HG03095 (cell line): Measurements from ENCODE around the gene SMIM1.

Source experiments
- ATAC-seq: cut with Tn5 transposase; IDR thresholded peaks from one replicate; pipeline ENCODE4 v1.9.1; 2021; ENCODE audit warnings: moderate library complexity; ENCODE audit not compliant: unreplicated experiment

SMIM1 gene

DNA sequence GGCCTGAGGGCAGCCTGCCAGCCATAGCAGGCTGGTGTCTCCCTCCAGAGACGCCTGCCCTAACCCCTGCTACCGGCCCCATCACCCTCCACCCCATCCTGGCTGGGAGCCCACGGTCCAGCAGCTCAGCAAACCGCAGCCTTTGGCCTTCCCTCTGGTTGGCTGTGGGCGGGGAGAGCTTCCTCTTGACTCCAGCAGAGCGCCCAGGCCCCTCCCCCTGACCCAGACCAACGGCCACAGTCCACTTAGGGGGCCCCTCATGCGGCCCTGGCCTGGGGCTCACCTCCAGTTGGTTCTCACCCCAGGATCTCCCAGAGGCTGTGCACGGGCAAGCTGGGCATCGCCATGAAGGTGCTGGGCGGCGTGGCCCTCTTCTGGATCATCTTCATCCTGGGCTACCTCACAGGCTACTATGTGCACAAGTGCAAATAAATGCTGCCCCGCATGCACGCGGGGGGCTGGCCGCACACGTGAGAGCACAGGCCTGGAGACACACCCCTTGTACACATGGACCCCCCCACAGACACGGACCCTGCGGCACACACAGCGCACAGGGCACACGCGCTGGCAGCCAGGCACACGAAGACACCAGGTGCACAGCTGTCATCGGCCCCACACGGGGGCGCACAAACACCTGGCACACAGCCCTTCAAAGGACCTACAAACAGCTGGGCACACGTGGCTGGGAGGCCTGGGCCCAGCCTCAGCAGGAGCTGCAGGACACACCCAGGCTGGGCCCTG is 3.1 kb downstream of the SMIM1 start:
- ATAC-seq, result no peak

DNA sequence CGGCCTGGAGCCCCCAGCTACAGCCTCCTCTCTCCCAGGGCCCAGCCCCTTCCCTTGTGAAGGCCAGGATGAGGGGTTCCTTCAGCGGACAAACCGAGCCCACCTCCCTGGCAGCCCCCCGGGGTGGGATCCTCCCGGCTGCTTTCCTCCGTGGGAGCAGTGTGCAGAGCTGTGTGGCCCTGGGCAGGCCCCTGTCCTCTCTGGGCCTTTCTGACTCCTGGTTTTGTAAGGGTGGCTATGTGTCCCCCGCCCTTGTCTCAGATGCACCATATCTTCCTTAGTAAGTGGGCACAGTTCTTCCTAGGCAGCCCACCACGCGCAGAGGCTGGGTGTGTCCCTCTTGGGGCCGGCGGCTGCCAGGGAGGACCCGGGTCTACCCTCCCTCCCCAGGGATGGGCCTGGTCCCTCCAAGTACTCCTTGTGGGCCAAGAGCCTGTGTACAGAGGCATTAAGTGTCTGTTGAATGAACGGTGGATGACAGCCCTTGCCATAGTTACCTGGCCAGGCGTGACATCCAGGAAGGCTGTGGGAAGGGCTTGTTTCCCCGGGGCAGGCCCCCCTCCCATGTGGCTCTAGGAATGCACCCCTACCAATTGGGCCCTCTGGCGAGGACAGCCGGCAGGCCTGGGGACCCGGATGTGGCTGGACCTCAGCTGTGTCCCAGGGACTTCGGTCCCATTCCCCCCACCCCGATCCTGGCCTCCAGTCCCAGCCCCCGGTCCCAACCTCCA is 3.8 kb downstream of the SMIM1 start:
- no peak for ATAC-seq

DNA sequence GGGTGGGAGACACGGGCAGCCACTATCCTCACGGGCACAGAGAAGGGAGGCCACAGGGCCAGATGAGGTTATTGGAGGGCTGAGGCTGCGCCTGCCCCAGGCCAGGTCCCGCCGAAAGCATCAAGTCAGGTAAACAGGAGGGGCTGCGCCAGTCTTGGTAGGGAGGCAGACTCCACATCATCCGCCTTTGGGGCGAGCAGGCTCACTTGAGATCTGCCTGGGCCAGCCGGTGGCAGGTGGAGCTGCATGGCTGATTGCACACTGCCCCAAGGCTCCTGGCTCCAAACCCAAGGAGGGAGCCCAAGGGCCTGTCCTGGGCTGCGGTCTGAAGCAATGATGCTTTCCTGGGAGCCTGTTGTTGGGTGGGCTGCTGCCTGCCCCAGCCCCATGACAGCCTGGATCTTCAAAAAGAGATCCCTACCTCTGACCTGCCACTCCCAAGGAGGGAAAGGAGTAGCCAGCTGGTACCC is 4.6 kb downstream of the SMIM1 start:
- no peak for ATAC-seq

DNA sequence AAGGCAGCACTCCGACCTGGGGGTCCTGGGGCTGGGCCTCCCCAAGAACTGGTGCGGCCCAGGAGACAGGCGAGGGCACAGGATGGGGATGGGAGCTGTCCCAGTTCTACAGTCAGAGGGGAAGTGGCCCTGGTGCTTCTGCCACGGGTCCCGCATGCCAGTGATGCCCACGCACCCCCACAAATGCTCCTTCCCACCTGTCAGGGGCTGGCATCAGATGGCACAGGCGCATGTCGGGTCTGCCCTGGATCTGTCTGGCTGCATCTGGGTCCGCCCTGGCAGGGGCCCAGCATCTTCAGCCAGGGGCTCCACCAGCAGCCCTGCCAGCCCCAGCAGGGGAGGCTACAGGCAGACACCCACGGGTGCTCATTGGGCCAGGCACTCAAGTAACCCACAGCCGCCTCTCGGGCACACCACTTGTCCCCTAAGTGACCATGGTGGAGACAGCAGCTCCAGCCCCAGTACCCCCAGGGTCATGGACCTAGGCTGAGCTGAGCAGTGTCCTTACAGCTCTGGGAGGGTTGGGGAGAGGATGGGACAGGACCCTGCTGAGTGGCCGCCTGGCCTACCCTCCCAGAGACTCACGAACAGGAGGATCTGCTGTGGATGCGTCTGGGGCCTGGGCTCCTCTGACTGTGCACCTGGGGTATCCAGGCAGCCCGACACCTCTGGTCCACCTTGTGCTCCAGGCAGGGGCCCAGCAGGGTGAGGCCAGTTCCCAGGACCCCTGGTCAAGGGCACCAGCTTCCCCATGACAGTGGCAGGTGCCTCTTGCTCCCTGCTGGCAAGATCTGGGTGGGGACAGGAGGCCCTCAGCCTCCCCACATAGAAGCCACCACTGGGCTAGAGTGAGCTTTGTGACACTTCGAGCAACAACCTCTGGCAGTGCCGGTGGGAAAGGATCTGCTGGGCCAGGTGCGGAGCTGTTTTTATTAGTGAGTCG is 5.4 kb downstream of the SMIM1 start:
- ATAC-seq, result no peak

DNA sequence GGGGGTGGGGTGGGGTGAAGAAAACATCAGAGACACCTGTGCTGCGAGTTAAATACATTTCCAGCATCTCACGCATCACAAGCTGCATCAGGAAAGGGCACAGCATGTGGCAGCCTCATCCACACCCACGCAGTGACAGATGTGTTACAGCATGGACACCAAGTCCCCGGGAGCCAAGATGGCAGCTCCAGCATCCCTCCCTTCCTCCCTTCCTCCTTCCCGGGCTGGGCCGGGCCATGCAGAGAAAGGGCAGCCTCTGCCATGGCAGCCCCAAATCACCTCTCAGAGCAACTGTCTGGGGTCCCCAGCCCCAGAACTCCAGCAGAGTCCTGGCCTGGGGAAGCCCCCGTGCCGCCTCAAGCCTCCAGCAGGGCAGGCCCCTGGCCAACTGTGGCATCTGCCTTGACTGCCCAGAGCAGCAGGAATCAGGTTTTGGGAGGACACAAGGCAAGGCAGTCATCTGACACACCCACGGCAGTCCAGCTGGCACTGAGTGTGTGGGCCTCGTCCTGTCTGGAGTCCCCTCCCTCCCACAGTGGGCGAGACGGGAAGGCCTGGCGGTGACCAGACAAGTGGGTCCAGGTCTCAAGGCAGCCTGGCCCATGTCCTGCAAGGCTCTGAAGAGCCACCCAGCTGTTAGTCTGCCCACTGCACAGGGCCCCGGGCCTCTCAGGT is 6.2 kb downstream of the SMIM1 start:
- no peak for ATAC-seq

DNA sequence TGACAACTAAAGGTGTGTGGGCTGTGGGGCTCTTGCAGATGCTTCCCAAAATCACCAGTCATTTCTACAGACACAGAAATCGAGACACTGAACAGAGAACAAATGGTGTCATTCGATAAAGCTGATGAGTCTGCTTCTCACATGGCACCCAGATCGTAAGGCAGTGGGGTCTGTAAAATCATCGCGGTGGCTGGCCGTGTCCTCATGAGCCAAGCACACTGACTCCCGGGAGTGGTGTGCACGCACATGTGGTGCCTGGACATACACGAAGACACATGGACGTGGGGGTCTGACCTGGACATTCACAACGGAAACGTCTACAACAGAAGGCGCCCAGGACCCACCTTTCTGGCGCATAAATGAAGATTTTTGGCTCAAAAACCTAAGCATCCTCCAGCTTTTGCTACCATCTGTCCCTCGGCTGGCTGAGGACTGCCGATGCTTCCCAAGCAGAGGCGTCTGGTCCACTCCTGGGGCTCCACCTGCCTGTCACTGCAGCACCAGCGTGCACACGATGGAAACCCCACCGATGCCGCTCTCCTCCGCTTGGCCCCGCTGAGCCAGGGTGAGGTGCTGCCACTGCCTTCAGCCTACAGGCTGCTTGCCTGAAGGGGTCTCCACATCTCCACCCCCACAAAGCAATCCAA is 6.8 kb downstream of the SMIM1 start:
- ATAC-seq, result no peak

DNA sequence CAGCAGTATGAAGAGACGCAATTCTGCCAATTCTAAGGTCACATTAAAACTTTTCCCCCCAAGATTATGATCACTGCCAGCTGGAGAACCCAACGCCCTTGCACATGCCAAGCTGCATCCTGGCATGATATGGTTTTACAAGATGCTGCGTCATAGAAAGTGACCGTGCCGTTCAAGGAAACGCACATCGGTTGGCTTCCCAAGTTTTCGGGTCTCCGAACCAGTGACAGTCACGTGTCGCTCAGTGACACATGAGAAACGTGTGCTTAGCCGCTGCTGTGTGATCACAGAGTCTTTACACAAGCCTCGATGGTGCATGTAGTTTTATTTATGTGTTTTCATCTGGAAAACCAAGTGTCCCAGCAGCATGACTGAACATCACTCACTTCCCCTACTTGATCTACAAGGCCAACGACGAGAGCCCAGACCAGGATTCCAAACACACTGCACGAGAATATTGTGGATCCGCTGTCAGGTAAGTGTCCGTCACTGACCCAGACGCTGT is 7.4 kb downstream of the SMIM1 start:
- ATAC-seq, result no peak

DNA sequence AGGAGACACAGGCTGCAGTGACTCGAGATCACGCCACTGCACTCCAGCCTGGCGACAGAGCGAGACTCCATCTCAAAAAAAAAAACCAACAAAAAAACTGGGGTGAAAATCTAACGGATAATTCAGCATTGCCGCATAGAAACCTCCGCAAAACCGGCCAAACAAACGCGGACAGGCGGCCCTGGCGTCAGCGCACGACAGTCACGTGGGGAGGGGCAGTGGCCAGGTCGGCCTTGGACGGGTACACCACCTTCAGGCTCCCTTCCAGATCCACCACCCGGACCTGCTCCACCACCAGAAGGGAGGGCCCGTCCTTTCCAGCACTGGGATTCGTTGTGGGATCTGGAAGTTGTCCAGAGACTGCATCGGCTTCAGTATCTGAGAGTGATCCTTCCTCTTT is 8.4 kb downstream of the SMIM1 start:
- no peak for ATAC-seq

DNA sequence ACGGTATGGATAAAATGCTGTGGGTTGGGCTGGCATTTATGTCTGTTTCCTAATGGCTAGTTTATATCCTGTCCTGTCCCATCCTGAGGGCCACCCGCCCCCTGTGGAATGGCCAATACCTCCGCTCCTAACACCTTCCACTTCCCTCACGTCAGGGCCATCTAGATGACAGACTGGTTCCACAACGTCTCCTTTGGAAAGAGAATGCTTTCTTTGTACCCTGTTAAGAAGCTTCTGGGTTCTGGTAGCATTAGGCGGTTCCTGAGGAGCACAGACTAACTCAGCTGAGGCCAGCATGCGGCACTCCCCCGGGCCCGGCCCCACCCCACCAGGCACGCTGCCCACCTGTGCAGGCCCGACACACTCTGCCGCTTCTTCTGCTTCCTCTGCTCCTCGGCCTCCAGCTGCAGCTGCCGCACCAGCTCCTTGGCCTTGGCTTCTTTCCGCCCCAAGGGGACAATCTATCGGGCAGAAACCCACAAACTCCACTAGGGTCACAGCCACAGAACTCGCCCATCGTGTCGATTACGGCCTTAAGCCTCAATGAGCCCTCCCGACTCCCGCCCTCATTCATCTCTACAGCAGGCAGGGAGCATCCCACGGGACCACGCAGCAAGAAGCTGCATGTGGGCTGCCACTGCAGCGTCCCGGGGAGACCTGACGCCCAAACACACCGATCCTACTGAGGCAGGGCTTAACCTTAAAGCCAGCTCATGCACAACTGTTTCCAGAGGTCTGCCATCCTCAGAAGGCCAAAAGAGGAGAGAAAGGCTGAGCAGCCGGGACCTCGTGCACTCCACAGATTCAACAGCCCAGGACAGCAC is 11.3 kb downstream of the SMIM1 start:
- no peak for ATAC-seq

DNA sequence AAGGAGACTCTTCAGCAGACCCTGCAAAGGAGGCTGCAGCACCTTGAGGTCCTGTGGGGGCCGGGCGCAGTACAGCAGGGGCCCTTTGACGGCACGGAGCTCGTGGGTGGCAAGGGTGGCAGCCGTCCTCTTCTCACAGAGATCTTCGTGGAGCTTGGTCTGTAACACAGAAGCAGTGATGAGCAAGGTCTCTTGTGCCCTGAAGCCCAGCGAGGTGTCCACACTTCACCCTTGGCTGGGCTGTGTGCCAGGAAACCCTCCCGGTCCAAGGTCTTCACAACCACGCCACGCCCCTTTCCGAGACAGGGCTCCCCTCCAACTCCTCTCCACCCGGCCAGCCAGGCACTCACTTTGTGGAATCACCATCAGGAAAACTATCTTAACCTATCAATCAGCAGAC is 12.5 kb downstream of the SMIM1 start:
- no peak for ATAC-seq

DNA sequence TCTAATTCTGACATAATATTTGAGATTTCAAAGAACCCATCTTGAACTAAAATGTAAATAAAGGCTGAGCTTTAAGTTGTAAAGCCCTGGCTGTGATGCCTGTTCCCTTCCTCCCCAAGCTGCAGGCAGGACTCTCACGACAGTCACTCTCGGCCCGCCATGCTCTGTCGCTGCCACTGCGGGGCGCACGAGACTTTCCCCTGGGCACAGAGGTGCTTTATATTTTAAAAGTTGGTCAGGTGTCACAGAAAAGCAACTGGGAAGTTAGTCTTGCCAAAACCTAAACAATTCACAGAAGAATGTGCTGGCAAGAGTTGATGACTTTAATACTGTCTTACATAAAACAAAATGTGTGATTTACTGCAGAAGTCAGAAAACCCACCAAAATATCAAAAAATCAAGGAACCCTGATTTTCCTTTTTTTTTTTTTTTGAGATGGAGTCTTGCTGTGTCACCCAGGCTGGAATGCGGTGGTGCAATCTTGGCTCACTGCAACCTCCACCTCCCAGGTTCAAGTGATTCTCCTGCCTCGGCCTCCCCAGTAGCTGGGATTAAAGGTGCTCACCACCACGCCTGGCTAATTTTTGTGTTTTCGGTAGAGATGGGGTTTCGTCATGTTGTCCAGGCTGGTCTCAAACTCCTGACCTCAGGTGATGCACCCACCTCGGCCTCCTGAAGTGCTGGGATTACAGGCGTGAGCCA is 13.1 kb downstream of the SMIM1 start:
- ATAC-seq, result no peak

DNA sequence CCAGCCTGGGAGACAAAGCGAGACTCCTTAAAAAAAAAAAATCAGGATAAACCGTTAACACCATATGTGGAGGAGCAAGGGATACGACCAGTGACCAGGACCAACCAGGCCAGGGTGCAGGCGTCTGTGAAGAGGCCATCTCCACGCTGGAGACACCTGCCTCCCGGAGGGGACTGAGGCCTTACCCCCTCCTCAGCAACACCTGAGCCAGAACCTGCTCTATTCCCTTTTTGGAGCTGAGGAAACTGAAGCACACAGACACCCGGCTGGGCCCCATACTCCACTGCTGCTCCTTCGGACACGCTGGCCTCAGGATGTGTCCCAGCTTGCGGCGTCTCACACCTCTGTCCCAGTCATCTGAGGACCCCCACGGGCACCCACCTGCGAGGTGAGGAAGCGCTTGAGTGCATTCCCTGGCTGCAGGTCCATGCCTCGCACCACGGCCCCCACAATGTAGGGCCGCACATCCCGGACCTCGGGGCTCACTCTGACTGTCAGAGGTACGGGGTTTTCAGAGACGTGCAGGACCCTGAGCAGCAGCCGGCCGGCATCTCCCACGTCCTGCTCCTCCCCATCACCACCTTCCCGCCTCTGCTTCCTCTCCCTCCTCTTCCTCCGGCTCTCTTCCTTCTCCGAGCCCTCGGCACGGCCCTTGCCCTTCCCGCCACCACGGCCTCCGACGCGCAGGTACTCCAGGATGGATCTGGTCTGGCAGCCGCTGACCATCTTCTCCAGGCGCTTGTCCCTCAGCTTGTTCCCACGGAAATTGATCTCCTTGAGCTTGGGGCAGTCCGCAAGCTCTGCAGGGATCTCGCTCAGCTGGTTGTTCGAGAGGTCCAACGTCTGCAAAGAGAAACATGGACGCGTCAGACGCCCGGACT is 14.2 kb downstream of the SMIM1 start:
- no peak for ATAC-seq

DNA sequence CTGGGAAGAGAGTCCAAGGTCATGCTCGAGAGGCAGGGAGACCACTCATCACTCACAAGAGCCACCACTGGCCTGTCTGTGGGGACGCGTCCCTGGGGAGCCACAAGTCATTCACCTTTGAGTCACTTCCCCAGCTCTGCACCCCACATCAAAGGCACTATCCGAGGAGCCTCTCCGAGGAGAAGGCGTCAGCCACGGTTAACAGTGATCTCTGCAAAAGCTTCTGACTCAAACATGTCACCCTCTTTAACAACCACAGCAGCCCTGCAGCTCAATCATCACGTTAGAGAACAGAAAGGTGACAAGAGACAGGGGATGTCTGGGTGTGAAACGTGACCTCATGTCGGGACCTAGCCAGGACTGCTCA is 14.8 kb downstream of the SMIM1 start:
- no peak for ATAC-seq

DNA sequence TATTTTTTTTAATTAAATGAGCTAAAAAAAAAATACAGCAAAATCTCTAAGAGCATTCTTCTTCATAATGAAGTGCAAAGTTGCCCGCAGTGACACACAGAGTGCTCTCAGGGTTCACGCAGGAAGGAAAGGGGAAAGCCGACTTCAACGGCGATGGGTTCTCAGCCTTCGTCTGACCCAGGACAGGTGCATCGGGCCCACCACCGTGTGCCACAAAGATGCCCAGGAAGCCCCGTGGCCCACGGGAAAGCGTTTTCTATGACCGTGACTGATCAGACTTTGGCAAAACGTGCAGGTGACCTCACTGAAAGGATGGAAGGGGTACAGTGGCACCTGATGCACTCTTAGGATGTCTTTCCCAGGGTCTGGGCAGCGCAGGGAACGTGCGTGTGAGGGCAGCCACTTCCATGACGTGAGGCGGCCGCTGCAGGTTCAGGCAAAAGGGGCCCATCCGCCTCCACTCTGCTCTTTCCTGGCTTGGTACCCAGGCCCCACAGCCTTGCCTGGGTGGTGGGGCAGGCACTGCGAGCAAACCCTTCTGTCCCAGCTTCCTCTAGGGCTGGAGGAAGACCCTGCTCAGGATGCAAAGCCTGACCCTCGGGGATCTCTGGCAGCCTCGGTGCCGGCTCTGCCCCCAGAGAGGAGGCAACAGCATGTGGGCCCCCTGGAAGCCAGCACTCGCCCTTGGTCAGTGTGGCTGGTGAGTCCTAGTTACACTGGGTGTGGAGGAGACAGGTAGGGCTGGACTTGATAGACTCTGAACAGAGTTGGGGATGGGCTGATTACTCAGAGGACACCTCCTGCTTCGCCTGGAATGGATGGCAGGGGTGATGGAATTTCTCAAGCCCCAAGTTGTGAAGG is 15.4 kb downstream of the SMIM1 start:
- ATAC-seq, result no peak

DNA sequence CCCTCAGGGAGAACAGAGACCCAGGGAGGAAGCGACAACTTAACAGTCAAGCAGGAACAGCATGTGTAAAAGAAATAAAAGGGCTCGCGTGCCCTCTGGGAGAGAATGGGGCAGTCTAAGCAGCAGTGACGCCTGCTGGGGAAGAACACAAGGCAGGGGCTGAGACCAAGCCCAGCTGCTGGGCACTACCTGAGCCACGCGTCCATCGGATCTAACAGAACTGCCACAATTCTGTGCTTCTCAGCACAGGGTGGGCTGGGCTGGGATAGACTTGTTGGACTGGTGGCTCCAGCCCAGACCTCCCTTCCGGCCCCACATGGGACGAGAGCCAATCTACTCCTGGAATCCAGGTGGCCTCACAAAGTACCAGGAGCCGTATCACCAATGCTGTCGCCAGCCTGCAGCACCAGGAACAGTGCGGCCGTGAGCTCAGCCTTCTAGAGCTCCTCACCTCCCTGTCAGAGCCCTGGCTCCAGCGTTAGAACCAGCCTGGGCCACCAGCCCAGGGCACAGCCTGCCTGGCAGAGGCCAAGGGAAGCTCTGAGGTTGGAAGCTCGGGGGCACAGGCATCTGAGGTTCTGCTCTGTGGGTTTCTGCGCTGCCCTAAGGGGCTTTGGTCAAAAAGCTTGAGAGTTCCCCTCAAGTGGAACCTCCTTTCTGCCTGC is 16.3 kb downstream of the SMIM1 start:
- ATAC-seq, result no peak
